GM18907 (cell line): ENCODE data around the gene SGO1.

Experiments
- ATAC-seq: cut with Tn5 transposase; IDR thresholded peaks from one replicate; pipeline ENCODE4 v1.9.1; 2021; ENCODE audit warnings: mild to moderate bottlenecking, moderate library complexity; ENCODE audit not compliant: unreplicated experiment

SGO1 gene

DNA sequence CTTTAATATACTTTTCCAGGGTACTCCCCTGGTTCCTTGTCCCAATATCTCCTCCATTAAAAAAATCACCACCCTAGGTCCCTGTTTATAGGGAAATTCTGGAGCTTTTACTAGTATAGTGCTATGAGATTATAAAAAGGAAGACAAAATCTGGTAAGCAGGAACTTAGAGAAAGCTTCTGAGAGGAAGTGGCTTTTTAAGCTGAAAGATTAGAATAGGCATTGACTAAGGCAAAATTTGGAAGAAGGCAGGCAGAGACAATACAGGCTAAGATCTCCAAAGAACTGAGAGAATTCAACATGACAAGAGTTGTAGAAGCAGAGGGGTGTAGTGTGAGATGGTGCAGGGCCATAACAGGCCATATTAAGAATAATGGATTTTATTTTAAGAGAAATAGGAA, 25.8 kb downstream of the SGO1 start:
- no peak for ATAC-seq

DNA sequence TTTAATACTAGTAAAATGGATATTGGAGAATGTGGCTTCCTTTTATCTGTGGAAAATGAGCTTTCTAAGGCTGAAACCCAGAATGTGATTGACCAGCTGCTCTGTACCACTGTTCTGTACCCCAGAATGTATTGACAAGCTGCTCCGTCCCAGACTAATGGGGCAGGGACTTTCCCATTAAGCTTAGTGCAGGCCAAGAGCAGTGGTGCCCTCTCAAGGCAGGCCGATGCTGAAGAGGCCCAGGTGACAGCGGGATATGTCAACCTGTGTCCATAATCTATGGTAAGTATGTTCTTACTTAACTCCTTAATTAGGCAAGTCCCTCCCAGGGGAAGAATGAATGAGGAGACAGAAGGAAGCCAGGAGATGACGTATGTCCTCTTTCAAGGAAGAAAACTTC, 31.1 kb downstream of the SGO1 start:
- ATAC-seq = no peak

DNA sequence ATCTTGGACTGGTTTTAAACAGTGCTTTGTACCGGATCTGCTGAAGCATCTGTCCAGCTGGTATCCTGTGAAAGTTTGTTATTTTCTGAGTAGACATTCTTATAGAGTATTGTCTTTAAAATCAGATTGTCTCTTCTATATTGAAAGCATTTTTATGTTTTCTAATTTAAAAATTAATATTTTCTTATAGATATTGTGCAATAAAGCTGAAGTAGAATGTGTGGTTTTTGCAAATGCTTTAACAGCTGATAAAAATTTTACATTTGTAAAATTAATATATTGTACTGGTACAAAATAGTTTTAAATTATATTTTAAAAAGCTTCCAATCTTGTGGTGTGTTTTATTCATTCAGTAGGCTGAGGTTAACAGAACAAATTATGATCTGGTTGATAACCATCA, 31.9 kb downstream of the SGO1 start:
- ATAC-seq = no peak

DNA sequence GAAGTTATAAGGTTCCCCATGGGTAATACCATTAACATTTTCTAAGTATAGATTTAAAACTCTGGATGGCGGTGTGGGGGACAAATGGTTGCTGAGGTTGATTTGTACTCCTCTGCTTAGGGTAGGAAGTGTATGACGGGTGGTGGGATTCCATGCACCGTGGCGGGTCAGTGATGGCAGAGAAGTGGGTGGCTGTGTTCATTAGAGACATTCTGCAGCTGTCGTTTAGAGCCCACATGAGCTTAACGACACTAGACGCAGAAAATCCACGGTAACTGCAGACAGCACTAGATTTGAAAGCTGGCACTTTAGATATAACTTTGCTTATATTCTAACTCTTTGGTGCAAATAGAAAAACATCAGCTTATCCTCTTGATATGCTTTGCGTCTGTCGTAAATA, 37.5 kb downstream of the SGO1 start:
- ATAC-seq = no peak

DNA sequence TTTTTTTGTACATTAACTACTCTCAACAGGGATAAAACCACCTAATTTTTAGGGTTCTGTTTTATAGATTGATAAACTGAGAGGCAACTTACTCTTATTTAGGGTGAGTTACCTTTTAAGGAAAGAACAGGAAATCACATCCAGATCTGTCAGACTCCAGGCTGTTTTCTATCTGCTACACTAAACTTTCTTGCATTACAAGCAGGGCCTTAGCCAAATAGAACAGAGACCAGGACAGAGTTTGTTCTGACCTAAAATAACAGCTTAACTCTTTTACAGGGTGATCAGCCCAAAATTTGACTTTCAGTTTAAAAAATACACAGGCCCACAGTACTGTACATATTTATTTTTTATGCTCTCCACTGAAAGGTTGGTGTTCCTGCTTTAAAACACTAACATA, 38.6 kb downstream of the SGO1 start:
- no peak for ATAC-seq

DNA sequence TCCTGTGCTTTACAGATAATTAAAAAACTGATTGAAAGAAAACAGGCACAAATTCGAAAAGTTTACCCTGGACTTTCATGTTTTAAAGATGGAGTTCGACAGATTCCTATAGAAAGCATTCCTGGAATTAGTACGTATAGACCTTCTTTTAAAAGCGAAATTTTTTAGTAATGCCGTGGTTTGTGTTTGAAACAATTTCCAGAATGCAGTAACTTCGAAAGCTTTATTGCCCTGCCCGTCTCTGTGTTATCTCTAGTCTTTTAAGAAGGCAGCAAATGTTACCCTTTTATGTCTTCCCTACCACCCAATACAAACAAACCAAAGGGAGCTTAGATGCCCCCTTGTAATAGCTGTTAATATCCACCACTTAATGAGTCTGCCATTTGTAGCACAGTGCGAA, 39.7 kb downstream of the SGO1 start:
- ATAC-seq = no peak

DNA sequence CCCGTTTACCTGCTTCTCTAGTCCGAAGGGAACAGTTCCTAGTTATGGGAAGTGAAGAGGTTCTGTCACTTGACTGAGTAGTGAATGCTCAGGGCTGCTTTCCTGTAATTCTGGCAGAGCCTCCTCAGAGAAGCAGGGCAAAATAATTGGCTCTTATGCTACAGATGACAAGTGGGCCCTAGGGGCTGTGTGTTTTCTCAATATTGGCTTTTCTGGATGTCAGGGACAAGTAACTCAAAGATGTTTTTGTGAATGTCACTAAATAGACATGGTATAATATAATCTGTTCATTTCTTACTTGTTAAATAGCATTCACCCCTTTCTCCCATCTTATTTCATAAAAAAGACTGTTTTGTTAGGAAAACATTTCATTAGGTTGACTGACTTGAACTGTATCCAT, 40.1 kb downstream of the SGO1 start:
- ATAC-seq = no peak

DNA sequence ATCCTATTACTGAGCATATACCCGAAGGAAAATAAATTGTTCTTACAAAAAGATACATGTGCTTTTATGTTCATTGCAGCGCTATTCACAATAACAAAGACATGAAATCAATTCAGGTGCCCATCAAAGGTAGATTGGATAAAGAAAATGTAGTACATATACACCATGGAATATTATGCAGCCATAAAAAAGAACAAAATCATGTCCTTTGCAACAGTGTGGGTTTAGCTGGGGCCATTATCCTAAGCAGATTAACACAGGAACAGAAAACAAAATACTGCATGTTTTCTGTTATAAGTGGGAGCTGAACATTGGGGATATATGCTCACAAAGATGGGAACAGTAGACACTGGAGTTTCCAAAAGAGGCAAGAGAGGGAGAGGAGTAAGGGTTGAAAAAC, 42.5 kb downstream of the SGO1 start:
- ATAC-seq = no peak

DNA sequence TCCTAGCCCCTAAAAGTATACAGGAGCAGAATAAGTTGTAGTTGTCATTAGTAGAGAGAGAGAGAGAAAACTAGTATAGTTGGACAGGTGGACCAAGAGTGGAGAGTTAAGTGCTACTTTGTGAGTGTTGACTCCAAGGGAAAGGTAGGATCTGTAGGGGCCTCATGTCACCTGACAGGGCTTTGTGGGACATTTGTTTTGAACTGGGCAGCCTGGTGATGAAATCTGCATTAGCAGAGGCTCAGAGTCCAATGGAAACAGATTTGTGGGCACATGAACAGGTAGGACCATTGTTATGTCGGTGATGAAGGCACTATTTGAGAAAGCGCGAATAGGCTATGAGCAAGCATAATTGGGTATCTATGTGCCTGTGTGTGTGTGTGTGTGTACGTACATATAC, 43.5 kb downstream of the SGO1 start:
- no peak for ATAC-seq

DNA sequence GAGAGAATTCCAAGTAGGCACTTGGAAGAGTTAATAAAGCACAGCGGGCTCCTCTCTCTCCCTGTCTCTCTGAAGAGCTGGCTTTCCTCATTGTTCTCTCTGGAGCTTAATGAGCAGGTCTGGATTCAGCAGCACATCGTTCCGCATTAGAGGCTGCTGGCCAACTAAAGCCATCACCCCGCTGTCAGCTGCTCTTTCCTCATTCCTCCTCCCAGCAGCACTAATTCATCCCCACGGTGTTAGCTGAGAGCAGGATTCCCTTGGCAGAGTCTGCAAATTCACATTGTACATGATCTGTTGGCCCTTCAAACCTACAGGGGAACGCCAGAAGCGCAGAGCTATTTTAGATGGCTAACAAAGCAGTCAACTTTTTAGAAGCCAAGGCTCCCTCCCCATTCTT, 44.2 kb downstream of the SGO1 start:
- no peak for ATAC-seq

DNA sequence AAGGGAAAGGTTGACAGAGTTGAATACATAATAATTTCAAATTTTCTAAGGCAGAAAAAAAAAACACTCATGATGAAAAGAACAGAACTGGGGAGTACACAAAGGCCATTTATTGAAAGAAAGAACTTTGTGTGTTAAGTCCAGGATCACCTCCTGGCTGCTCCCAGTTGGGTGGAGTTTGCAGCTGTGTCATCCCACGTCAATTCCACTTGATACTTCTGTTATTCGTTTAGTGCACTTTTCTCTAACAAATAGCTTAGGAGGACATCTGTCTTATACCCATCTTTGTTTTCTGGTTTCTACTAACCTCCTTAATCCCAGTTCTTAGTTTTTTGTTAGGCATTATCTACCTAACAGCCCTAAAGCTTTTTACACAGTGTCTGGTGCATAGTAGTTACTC, 44.7 kb downstream of the SGO1 start:
- no peak for ATAC-seq

DNA sequence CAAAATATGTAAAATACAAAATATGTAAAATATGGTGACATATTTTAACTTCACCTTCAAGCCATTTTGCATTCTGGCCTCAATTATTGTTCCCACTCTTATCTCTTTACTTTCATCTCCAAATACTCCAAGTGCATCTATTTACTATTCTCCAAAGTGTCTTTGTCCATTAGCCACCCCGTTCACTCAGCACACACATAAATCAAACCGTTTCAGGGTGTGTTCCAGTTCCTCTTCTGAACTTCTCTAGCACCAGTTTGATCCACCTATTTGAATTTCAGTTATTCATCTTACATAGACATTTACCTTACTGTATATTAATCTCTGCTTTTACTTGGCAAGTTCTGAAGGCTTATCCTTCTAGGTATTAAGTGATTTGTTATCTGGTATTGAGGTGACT, 45.1 kb downstream of the SGO1 start:
- ATAC-seq = no peak

DNA sequence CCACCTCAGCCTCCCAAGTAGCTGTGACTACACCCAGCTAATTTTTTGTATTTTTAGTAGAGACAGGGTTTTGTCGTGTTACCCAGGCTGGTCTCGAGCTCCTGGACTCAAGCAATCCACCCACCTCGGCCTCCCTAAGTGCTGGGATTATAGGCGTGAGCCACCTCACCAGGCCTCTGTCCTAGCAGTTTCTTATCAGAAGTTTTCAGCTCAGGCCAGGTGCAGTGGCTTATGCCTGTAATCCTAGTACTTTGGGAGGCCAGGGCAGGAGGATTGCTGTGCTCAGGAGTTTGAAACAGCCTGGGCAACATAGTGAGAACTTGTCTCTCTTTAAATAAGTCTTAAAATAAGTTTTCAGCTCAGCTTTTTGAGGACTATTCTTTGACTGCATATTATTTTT, 48.4 kb downstream of the SGO1 start:
- no peak for ATAC-seq

DNA sequence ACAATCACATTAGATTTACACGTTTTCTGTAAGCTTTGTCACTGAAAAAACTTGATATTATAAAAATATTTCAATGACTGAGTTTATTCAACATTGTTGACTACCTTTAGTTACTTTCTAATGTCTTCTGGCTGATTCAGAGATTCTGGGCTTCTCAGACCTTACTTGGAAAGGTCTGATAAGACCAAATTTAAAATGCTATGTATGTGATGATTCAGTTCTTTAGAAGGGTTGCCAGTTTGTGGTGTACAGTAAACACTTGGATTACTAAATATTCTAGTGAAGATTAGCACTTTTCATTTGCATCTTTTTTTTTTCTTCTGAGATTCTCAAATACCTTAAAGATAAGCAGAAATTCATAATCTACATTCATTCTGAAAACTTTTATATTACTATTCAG, 49.8 kb downstream of the SGO1 start:
- no peak for ATAC-seq

DNA sequence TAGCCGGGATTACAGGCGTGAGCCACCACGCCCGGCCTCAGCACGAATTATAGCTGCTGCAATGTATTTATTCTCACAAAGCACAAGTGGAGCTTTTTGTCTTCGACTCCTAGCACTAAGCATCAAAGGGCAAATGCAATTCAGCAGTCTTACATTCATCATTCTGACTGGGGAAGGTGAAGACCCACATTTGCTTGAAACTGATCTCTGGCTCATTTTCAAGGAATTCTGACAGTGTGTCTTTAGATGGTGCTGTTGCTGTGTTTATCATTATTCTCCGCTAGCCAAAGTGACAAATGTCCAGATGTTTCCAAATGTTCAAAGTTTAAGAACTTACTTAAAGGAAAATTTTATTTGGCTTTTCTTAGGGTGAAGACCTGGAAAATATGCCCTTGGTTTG, 55.9 kb downstream of the SGO1 start:
- ATAC-seq = no peak

DNA sequence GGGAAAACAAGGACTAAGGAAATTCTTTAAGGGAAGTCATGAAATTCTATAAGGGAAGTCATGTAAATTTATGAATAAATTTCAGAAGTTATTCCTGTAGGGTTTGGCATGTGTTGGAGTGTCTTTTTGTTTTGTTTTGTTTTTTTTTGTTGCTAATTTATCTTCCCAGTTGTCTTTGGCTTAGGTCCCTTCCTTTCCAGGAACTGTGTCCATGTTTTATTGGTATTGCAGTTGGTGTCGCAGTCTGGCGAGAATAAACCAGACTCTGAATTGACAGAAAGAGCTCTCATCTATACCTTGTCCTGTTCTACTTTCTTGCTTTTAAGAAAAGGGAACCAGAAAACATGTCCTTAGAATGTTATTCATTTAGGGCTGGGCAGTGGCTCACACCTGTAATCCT, 57.6 kb downstream of the SGO1 start:
- ATAC-seq = no peak

DNA sequence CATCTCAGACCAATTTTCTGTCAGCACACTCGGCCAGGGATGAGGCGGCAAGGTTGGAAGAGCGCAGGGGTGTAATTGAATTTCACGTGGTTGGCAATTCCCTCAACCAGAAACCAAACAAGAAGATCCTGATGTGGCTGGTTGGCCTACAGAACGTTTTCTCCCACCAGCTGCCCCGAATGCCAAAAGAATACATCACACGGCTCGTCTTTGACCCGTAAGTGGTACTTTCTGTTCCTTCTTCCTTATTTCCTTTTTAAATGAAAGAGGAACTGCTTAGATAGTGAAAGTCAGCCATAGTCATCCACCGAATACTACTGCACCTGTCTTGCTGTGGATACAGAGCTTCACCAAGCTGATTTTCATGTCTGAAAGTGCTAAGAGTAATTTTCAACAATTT, 60.1 kb downstream of the SGO1 start:
- peak; percentile 100 for ATAC-seq

DNA sequence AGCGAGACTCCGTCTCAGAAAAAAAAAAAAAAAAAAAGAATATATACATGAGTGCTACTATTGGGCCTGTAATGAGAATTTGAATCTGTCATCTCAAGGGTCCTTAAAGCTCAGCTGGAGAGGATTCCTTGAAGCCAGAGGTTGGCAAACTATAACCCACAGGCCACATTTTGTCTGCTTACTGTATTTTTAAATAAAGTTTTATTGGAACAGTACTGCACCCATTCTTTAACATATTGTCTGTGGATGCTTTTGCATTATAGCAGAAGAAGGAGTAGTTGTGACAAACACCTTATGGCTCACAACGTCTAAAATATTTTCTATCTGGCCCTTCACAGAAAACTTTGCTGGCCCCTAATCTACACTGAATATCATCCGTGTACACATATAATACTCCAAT, 60.7 kb downstream of the SGO1 start:
- ATAC-seq = no peak

DNA sequence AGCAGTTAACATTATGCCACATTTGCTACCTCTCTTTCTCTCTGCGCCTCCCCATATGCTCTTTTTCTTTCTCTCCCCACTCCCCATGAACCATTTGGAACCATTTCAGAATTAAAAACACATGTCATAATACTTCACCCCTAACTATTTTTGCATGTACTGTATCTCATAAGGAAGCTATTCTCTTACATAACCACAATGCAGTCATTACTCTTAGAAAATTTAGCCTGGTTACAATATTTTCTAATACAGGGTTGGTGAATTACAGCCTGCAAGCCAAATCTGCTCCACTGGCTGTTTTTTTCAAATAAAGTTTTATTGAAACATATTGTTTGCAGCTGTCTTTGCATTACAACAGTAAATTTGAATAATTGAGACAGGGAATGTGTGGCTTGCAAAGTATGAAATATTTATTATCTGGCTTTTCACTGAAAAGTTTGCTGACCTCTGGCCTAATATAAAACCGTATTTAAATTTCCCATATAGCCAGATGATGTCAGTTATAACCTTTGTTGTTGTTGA, 62.8 kb downstream of the SGO1 start:
- ATAC-seq = no peak

DNA sequence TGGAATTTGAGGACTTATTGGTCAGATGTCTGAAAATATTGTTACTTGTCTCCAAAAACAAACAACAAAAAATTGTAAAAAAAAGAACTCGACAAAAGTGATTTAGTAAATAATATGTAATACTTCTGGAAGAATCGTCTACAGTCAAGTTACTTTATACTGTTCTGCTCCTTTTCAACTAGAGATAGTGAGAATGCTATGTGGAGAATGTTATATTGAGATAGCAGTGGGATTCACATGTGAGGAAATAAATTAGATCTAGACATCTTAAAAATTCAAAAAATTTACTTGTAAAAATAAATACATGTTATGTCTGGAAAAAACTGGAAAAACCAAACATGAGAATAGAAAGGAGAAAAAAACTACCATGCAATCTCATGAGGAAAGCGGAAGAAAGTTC, 64.9 kb downstream of the SGO1 start:
- no peak for ATAC-seq
